Sigmoid colon (tissue), 7 donors: ENCODE results near the gene RADIL. TPM values are rescaled to one million over a fixed set of nuclear protein-coding genes. Genes with fewer than 3 reads are reported as not detected.
A peak's percentile ranks its signal among the peaks of the same experiment; 100 is the strongest.

Source experiments
- DNase-seq: peaks from one replicate; pipeline ENCODE4 v3.0.0-alpha.2; 2019
- H3K27ac ChIP-seq, 4 donors: fragments of 200-600 bp; sonication (generic); one replicate each; pipeline ENCODE4 v1.5.1; 2016 to 2019; ENCODE audit warnings: mild to moderate bottlenecking in 1 of 4
- H3K27me3 ChIP-seq, 3 donors: fragments of 200-600 bp; sonication (generic); one replicate each; pipeline ENCODE4 v1.5.1; 2019; ENCODE audit warnings: mild to moderate bottlenecking in 1 of 3
- H3K36me3 ChIP-seq, 4 donors: fragments of 200-600 bp; sonication (generic); one replicate each; pipeline ENCODE4 v1.5.1; 2016 to 2019
- H3K4me1 ChIP-seq, 4 donors: fragments of 200-600 bp; sonication (generic); one replicate each; pipeline ENCODE4 v1.5.1; 2017 to 2019
- H3K4me3 ChIP-seq, 4 donors: fragments of 200-600 bp; sonication (generic); one replicate each; pipeline ENCODE4 v1.5.1; 2017 to 2019; ENCODE audit warnings: mild to moderate bottlenecking in 2 of 4, moderate library complexity in 1 of 4
- H3K9me3 ChIP-seq, 4 donors: fragments of 200-600 bp in 3 of 4; sonication (generic) in 3 of 4; one replicate each; pipeline versions ENCODE4 v1.5.1 to v1.6.1; 2013 to 2019
- CTCF ChIP-seq, 4 experiments: fragments of 450-650 bp in 3 of 4; fragments of 200-600 bp in 1 of 4; IDR thresholded peaks; one replicate each; pipeline ENCODE4 v1.5.1; 2016 to 2019; ENCODE audit warnings: antibody characterized with exemption in 4 of 4, mild to moderate bottlenecking in 3 of 4, moderate library complexity in 2 of 4
- EP300 ChIP-seq, 4 donors: sonication (generic); formaldehyde crosslinking; IDR thresholded peaks; one replicate each; pipeline ENCODE4 v1.6.1; 2017; ENCODE audit warnings: antibody characterized with exemption in 4 of 4
- POLR2A ChIP-seq, 2 donors: fragments of 450-650 bp; IDR thresholded peaks; one replicate each; pipeline ENCODE4 v1.6.1; 2016; ENCODE audit warnings: antibody characterized with exemption in 2 of 2, mild to moderate bottlenecking in 2 of 2, moderate library complexity in 2 of 2
- POLR2AphosphoS5 ChIP-seq, 4 donors: sonication (generic); formaldehyde crosslinking; IDR thresholded peaks; one replicate each; pipeline ENCODE4 v1.6.1; 2017; ENCODE audit warnings: antibody characterized with exemption in 4 of 4
- whole genome bisulfite sequencing, 2 donors: extraction: QIAGEN DNeasy Blood & Tissue Kit; methylation state at CpG; one replicate each; pipeline ENCODE4 v1.1.7; 2013; 5-methylcytosine and 5-hydroxymethylcytosine counted together
- intact Hi-C: fragments of 100-400 bp; cut with DNase I; formaldehyde crosslinking; loops from one replicate; pipeline ENCODE4 v1.15.1; 2023
- polyA plus RNA-seq, 3 donors: library from polyadenylated mRNA; stranded (reverse); fragments of 200-250 nt; gene quantifications; one replicate each; pipeline ENCODE4 v1.2.3, GENCODE V29; 2013
- total RNA-seq, 4 donors: library from RNA; depleted of rRNA; stranded (reverse); fragments of >200 nt; gene quantifications; one replicate each; pipeline ENCODE4 v1.1.0, GENCODE V29; 2016
- donor health status: healthy with polysubstance abuse.
- donor health status: Bipolar disorder and iron deficiency.
- donor health status: healthy.

The RADIL gene
- total and polyA plus RNA-seq, 7 donors: 1.2 to 10.8 (median 5.6) TPM

GRCh38 chr7:4820967-4821471 is 62.5 kb downstream of the RADIL start:
- Histone ChIP-seq H3K4me3 (no peak overlapping the region), H3K27me3 (no peaks in the 10 kb centered on the region), H3K36me3 (no peaks in the 10 kb centered on the region), H3K4me1 (no peaks in the 10 kb centered on the region), H3K9me3 (no peaks in the 10 kb centered on the region), H3K27ac (no peak overlapping the region)
- WGBS, 2 donors: 81 to 89% methylated on average over 20 of the region's 20 CpGs
- TF ChIP-seq CTCF (IDR thresholded peaks at IDR 0.05): no peak
- no peak for TF ChIP-seq POLR2A (IDR thresholded peaks at IDR 0.05)
- no peak for TF ChIP-seq EP300 (IDR thresholded peaks at IDR 0.05)
- no peak for TF ChIP-seq POLR2AphosphoS5 (IDR thresholded peaks at IDR 0.05)
- intact Hi-C loops: no loop called here
- peak; percentile 61 for DNase-seq

GRCh38 chr7:4820405-4820966 is 63.0 kb downstream of the RADIL start:
- no peak for TF ChIP-seq CTCF (IDR thresholded peaks at IDR 0.05)
- TF ChIP-seq POLR2AphosphoS5 (IDR thresholded peaks at IDR 0.05): no peak
- no peak for TF ChIP-seq POLR2A (IDR thresholded peaks at IDR 0.05)
- no peak for TF ChIP-seq EP300 (IDR thresholded peaks at IDR 0.05)
- no peaks in the 10 kb centered on the region for H3K36me3 ChIP-seq
- WGBS, 2 donors: 72 to 78% methylated on average over 19 of the region's 19 CpGs
- no peaks in the 10 kb centered on the region for H3K27me3 ChIP-seq
- no peaks in the 10 kb centered on the region for H3K9me3 ChIP-seq
- intact Hi-C loops: no loop called here
- no peaks in the 10 kb centered on the region for H3K4me1 ChIP-seq
- H3K4me3 ChIP-seq: no peak overlapping the region
- no peak for DNase-seq
- H3K27ac ChIP-seq: peak overlapping the region in 1 of 4 donors; percentile 17

GRCh38 chr7:4819560-4820404 is 63.7 kb downstream of the RADIL start:
- H3K27me3 ChIP-seq: no peaks in the 10 kb centered on the region
- H3K9me3 ChIP-seq: no peaks in the 10 kb centered on the region
- intact Hi-C loops: no loop called here
- TF ChIP-seq CTCF (IDR thresholded peaks at IDR 0.05) (no peak), POLR2AphosphoS5 (IDR thresholded peaks at IDR 0.05) (no peak), POLR2A (IDR thresholded peaks at IDR 0.05) (no peak), EP300 (IDR thresholded peaks at IDR 0.05) (no peak)
- WGBS, 2 donors: 64 to 70% methylated on average over 39 of the region's 39 CpGs
- peak overlapping the region in 1 of 4 donors; percentile 17 for H3K27ac ChIP-seq
- peak; percentile 63 for DNase-seq
- no peaks in the 10 kb centered on the region for H3K4me1 ChIP-seq
- no peak overlapping the region for H3K4me3 ChIP-seq
- no peaks in the 10 kb centered on the region for H3K36me3 ChIP-seq

- WGBS, 2 donors: 85% methylated on average over 32 of the region's 32 CpGs
- intact Hi-C loops: no loop called here
- DNase-seq: no peak
Measured at GRCh38 chr7:4818000-4818794, 65.3 kb downstream of the RADIL start.

More at GRCh38 chr7:4818000-4818794, 65.3 kb downstream of the RADIL start:
- Histone ChIP-seq H3K27me3 (no peaks in the 10 kb centered on the region), H3K27ac (no peak overlapping the region), H3K36me3 (peaks cover 0 to 11% (median 0%) of the 10 kb centered on the region in 4 donors), H3K4me3 (no peak overlapping the region), H3K4me1 (no peaks in the 10 kb centered on the region), H3K9me3 (no peaks in the 10 kb centered on the region)
- TF ChIP-seq POLR2A (IDR thresholded peaks at IDR 0.05) (no peak), CTCF (IDR thresholded peaks at IDR 0.05) (no peak), EP300 (IDR thresholded peaks at IDR 0.05) (no peak), POLR2AphosphoS5 (IDR thresholded peaks at IDR 0.05) (no peak)
